M059J (cell line): Measurements from ENCODE around the gene C20orf141. TPM values are rescaled to one million over a fixed set of nuclear protein-coding genes. Genes with fewer than 3 reads are reported as not detected.
A peak's percentile ranks its signal among the peaks of the same experiment; 100 is the strongest.

Experiments used
- DNase-seq: peaks from one replicate; pipeline ENCODE4 v3.0.0-alpha.2; 2012; ENCODE audit warnings: low read depth
- total RNA-seq: library from RNA; depleted of rRNA; stranded (reverse); fragments of >200 nt; shearing (Covaris generic); gene quantifications from 2 replicates; pipeline ENCODE4 v1.2.3, GENCODE V29; 2014; rRNA removed

The C20orf141 gene
- total RNA-seq, 1 experiment from 2014 or later: not detected

GRCh38 chr20:2846698-2847097 lies 31.9 kb downstream of the C20orf141 start:
- no peak for DNase-seq

GRCh38 chr20:2847802-2848201 lies 33.0 kb downstream of the C20orf141 start:
- DNase-seq: no peak

- no peak for DNase-seq
Measured at GRCh38 chr20:2849529-2849928, 34.7 kb downstream of the C20orf141 start.

GRCh38 chr20:2851086-2851485 lies 36.3 kb downstream of the C20orf141 start:
- no peak for DNase-seq

GRCh38 chr20:2858591-2858990 lies 43.8 kb downstream of the C20orf141 start:
- DNase-seq: no peak

GRCh38 chr20:2859330-2860121 lies 44.7 kb downstream of the C20orf141 start:
- peak; percentile 94 for DNase-seq

GRCh38 chr20:2864626-2865025 lies 49.8 kb downstream of the C20orf141 start:
- no peak for DNase-seq

- no peak for DNase-seq
Measured at GRCh38 chr20:2865101-2865500, 50.3 kb downstream of the C20orf141 start.

Other genes starting within 250 kb of the C20orf141 start
- 120 and 163 TPM in 2 replicates for gene NOP56, start 162.4 kb upstream of the C20orf141 start, total RNA-seq
- gene IDH3B, start 150.8 kb upstream of the C20orf141 start, total RNA-seq: 206 and 210 TPM in 2 replicates
- 1.1 and 1.5 TPM in 2 replicates for gene EBF4, start 122.2 kb upstream of the C20orf141 start, total RNA-seq
- gene CPXM1, start 14.4 kb upstream of the C20orf141 start, total RNA-seq: 0.15 and 0.42 TPM in 2 replicates
- gene TMEM239, start 1.4 kb downstream of the C20orf141 start, total RNA-seq: not detected in 2 replicates
- 15.6 and 38.5 TPM in 2 replicates for gene PCED1A, start 25.7 kb downstream of the C20orf141 start, total RNA-seq
- 42.4 and 56.7 TPM in 2 replicates for gene VPS16, start 25.8 kb downstream of the C20orf141 start, total RNA-seq
- 50.2 and 55.2 TPM in 2 replicates for gene PTPRA, start 58.5 kb downstream of the C20orf141 start, total RNA-seq
- not detected in 2 replicates for gene GNRH2, start 228.6 kb downstream of the C20orf141 start, total RNA-seq
- gene MRPS26, start 231.1 kb downstream of the C20orf141 start, total RNA-seq: 82.8 and 98.3 TPM in 2 replicates